ENCODE measurements around the gene SEZ6. TPM values are rescaled to one million over a fixed set of nuclear protein-coding genes. Genes with fewer than 3 reads are reported as not detected.

Gene SEZ6
- total and polyA plus RNA-seq, 7 donors = 0.04 TPM; not detected in 6

GRCh38 chr17:28986714-28987655 lies 18.8 kb downstream of the SEZ6 start:
- peak; percentile 73 to 81 (median 78) for ATAC-seq
- no peaks in the 10 kb centered on the region for H3K4me1 ChIP-seq
- no peaks in the 10 kb centered on the region for H3K36me3 ChIP-seq (ENCODE audit: insufficient read depth in 1 of 2, low read depth in 1 of 2)
- WGBS, 3 donors = 54 to 63% (median 62%) methylated on average over 15 of the region's 15 CpGs
- H3K4me3 ChIP-seq = no peak overlapping the region
- H3K9me3 ChIP-seq = no peaks in the 10 kb centered on the region
- no peaks in the 10 kb centered on the region for H3K27me3 ChIP-seq (ENCODE audit: insufficient read depth in 3 of 3, low read length in 2 of 3)
- no peak for DNase-seq
- no peak overlapping the region for H3K27ac ChIP-seq
- TF ChIP-seq CTCF (IDR thresholded peaks at IDR 0.05) = no peak
- intact Hi-C loops (cut with DNase I) = no loop called here

- ATAC-seq (no peak), DNase-seq (no peak)
- 55 to 70% (median 61%) methylated on average over 33 to 36 of the region's 36 CpGs for WGBS, 3 donors
- intact Hi-C loops (cut with DNase I) = no loop called here
- Histone ChIP-seq H3K36me3 (ENCODE audit: insufficient read depth in 1 of 2, low read depth in 1 of 2) (no peaks in the 10 kb centered on the region), H3K9me3 (no peaks in the 10 kb centered on the region), H3K27ac (no peak overlapping the region), H3K4me1 (no peaks in the 10 kb centered on the region), H3K4me3 (no peak overlapping the region), H3K27me3 (ENCODE audit: insufficient read depth in 3 of 3, low read length in 2 of 3) (no peaks in the 10 kb centered on the region)
- no peak for TF ChIP-seq CTCF (IDR thresholded peaks at IDR 0.05)
Observed at GRCh38 chr17:28985950-28986713, 19.7 kb downstream of the SEZ6 start.

- 56 to 60% (median 60%) methylated on average over 7 of the region's 7 CpGs for WGBS, 3 donors
- intact Hi-C loops (cut with DNase I) = loop anchor here in 1 of 2 donors (5.0 kb wide), 1 partner anchor 59 kb away; the partner anchor contains the start of gene PIPOX
Observed at GRCh38 chr17:28983286-28984230, 22.3 kb downstream of the SEZ6 start.

More at GRCh38 chr17:28983286-28984230, 22.3 kb downstream of the SEZ6 start:
- H3K4me3 ChIP-seq = no peak overlapping the region
- no peaks in the 10 kb centered on the region for H3K27me3 ChIP-seq (ENCODE audit: insufficient read depth in 3 of 3, low read length in 2 of 3)
- H3K4me1 ChIP-seq = no peaks in the 10 kb centered on the region
- ATAC-seq = no peak
- no peak for DNase-seq
- no peaks in the 10 kb centered on the region for H3K36me3 ChIP-seq (ENCODE audit: insufficient read depth in 1 of 2, low read depth in 1 of 2)
- no peak overlapping the region for H3K27ac ChIP-seq
- no peak for TF ChIP-seq CTCF (IDR thresholded peaks at IDR 0.05)
- no peaks in the 10 kb centered on the region for H3K9me3 ChIP-seq
